ENCODE results near the gene TSC22D1.

The TSC22D1 gene

DNA sequence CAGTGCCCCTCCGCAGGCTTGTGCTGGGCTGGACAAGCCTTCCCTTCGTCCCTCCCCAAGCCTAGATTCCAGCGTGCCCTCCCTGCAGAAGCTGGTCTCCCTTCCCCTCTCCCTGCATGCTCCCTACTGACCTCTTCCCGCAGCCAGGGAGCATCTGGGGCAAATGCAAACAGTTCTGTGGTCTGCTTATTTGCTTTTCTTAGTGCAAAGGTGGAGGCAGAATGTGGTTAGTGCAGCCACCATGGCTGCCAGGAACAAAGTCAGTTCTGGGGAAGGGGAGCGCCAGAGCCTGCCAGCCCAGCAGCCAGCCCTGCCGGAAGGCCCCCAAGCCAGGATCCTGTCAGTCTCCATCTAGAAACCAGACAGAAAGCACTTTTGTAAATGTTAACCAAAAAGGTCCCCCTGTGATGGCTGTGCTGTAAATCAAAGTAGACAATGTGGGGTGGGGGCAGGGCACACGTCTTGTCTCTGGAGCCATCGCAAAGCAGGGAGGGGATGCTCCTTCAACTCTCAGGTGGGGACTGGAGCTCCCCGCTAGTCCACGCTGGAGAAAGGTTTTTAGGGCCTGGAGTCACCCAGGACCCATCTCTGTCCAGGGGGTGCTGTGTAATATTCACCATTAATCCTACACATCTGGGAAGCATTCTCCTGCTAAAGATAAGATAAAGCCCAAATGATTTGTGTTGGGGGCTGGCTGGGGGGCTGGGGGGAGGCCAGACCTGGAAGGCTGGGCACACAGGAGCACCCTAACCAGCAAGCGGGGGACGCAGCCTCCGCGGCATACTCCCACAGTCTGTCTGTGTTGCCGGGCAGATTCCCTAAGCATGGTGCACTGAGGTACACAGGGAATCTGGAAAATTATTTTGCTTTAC is 171.6 kb downstream of the TSC22D1 start:
- DNase-seq (ENCODE audit: low read depth), result no peak

- no peak for DNase-seq (ENCODE audit: low read depth)
These were observed 172.6 kb downstream of the TSC22D1 start for GRCh38 chr13:44403461-44404056.

DNA sequence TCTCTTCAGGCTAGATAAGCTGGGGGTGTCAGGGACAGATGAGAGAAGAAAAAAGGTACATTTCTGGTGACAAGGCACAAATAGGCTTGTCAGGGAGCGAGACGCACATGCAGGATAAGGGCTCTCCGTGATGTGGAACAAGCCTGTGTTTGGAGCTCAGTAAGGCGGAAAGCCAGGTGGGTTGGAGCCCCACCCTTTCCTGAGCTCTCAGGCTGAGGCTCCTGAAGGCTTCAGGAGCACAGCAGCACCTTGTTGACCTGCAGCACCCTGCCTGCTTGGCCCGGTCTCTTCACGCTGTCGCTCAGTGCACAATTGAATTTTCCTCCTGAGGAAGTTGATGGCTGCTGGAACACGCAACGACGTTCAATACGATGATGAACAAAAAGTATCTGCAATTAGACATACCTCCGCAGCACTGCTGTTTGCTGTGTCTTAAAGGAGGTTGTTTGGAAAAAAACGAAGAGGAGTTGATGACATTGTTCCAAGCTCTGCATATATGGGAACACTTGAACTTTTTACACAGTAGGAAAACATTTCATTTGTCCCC is 173.2 kb downstream of the TSC22D1 start:
- no peak for DNase-seq (ENCODE audit: low read depth)

- no peak for DNase-seq (ENCODE audit: low read depth)
These were observed 174.6 kb downstream of the TSC22D1 start for GRCh38 chr13:44401577-44401976.

GRCh38 chr13:44400736-44401135 is 175.4 kb downstream of the TSC22D1 start:
- no peak for DNase-seq (ENCODE audit: low read depth)

DNA sequence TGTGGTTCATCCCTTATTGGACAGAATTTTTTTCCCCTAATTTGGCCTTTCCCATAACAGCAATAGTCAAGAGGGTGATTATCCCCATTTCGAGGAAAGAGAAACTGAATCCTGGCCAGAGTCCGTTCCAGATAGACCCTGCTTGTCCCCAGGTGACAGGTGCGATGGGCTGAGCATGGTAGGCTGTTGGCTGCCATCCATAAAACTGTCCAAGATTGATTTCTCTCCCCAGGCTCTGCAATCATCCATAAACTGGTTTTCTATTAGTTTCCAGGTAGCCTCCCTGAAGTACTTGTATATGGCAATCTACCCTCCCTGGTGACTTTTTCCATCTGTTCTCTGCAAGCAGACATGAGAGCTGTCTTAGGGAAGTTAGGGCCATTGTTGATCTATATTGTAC is 177.1 kb downstream of the TSC22D1 start:
- DNase-seq (ENCODE audit: low read depth), result no peak

DNA sequence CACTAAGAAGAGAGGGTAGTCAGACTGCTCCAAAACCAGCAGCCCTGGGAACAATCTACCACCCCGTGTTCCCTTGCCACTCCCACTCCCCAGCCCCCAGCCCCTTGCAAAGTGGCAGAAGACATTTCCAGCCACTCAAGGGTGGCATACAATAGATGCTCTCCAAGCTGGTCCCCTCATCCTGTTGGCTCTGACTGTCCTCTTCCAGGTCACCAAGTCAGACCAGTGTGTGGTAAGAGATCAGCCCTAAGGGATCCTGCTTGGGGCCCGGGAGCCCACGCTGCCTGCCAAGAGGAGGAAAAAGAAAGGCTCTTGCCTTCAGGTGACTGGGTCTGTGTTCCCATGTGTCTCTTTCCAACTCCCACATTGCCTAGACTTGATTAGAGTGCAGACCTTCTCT is 177.5 kb downstream of the TSC22D1 start:
- no peak for DNase-seq (ENCODE audit: low read depth)

DNA sequence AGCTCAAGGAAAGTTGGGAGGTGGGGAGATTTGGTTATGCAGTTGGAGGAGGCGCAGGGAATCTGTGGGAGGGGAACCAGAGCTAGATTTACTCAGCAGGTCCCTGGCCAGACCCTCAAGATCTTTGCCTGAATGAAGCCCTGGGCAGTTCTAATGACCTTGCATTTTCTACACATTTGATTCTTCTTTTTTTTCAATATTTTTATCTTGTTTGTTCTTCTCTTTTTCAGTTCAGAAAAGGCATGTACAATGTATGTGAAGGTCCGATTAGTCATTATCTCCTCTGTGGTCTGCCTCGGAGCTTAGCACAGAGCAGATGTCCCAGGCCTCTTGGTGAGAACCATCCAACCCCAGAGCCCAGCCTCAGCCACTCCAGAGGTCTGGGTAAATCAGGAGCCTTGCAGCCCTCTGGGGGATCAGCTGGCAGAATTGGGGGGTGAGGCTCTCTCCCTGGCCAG is 178.3 kb downstream of the TSC22D1 start:
- no peak for DNase-seq (ENCODE audit: low read depth)

- no peak for DNase-seq (ENCODE audit: low read depth)
These were observed 179.2 kb downstream of the TSC22D1 start for GRCh38 chr13:44396701-44397580.

DNA sequence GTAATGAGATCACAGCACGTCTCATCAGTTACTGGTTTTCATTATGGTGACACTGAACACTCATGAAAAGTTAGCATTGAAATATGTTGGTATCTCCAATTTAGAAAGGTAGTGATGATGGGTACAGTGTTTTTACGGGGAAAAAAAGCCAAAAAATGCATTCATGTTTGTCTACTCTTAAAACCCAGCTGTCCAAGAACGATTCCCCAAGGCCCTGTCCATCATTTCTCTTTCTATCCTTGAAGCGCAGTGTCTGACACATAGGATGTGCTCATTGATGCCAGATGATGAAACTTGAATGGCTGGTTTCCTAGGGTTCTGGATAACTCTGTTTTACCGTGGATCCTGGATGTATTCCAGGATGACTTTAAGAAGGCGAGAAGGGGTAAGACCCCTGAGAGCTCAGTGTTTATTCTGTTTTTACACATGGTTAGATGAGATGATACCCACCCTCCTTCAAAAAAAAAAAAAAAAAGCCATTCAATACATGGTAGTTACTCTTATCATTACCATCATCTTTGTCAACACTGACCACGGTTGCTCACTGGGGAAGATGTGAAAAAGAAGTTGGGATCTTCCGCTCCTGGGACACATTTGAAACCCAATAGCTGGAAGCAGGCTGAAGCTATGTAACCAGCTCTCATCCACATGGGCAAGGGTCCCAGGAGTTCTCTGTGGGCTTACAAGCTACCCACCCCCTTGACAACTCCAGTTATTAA is 180.0 kb downstream of the TSC22D1 start:
- no peak for DNase-seq (ENCODE audit: low read depth)

- DNase-seq (ENCODE audit: low read depth), result no peak
These were observed 181.5 kb downstream of the TSC22D1 start for GRCh38 chr13:44394658-44395057.

- DNase-seq (ENCODE audit: low read depth), result no peak
These were observed 182.7 kb downstream of the TSC22D1 start for GRCh38 chr13:44393391-44393790.

GRCh38 chr13:44389876-44390275 is 186.3 kb downstream of the TSC22D1 start:
- DNase-seq (ENCODE audit: low read depth), result no peak

- DNase-seq (ENCODE audit: low read depth), result no peak
These were observed 187.0 kb downstream of the TSC22D1 start for GRCh38 chr13:44389060-44389666.

GRCh38 chr13:44388427-44389059 is 187.6 kb downstream of the TSC22D1 start:
- no peak for DNase-seq (ENCODE audit: low read depth)

DNA sequence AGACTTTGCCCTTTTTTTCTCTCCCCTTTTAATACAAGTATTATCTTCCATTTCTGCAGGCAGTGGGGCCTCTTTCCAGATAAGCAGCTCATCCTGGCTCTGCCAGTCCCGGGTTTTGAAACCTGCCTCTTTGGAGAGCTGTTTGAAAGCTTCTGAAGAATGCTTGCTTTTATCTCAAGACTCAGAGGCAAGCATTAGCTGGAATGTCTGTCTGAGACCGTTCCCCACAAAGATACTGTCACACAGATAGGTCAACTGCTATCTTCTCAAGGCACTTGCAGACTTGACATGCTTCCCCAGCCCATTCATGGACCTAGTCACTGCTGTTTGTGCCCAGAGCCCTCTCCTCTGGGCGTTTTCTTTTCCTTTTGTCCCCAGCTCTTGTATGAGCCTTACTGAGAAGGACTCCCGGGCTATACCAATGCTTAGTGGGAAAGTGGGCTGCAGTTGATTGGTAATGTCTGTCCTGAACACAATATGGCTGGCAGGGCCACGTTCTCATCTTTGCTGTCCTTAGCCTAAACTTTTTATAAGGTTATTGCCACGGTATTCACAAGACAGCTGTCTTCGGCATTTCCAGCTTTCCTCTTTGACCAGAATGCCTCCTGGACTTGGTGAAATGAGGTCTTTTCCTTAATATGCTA is 189.1 kb downstream of the TSC22D1 start:
- DNase-seq (ENCODE audit: low read depth), result no peak

GRCh38 chr13:44385847-44386246 is 190.3 kb downstream of the TSC22D1 start:
- DNase-seq (ENCODE audit: low read depth), result no peak

DNA sequence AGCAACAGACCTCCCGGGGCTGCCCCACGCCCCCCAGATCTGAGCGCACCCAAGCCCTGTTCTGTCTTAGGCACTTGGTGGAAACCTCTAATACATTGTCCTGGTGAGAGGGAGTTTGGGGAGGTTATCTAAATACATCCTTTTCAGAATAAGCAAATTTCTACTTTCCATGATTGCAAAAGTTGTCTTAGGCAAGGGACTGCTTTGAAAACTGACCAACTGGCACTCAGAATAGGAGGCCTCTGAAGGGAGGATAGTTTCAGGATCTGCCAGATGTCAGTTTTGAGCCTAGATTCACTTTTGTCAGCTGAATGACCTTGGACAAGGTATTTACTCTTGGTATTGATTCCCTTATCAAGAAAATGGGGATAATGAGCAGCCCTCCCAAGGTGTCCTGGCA is 190.7 kb downstream of the TSC22D1 start:
- no peak for DNase-seq (ENCODE audit: low read depth)

- DNase-seq (ENCODE audit: low read depth), result no peak
These were observed 191.4 kb downstream of the TSC22D1 start for GRCh38 chr13:44384778-44385177.

GRCh38 chr13:44383945-44384344 is 192.2 kb downstream of the TSC22D1 start:
- no peak for DNase-seq (ENCODE audit: low read depth)

Measured in HS-27A (cell line).